Measurements from ENCODE around the gene KRT25. TPM values are rescaled to one million over a fixed set of nuclear protein-coding genes. Genes with fewer than 3 reads are reported as not detected.

The KRT25 gene
- total and polyA plus RNA-seq, 2 donors (not counting 1 experiment from before 2014, with no cell fraction given), result not detected

- intact Hi-C loops (cut with micrococcal nuclease), result no loop called here
- peaks cover 0 to 5% (median 0%) of the 10 kb centered on the region in 3 donors for H3K9me3 ChIP-seq (ENCODE audit: control extremely low read depth in 1 of 3, control insufficient read depth in 2 of 3, insufficient read depth in 1 of 3, low read length in 2 of 3)
- no peak overlapping the region for H3K27ac Mint-ChIP-seq
- no peak overlapping the region for H3K9ac ChIP-seq (ENCODE audit: low read length)
- 94% methylated on average over 2 of the region's 4 CpGs for WGBS (ENCODE audit: insufficient coverage)
- peaks cover 74% of the 10 kb centered on the region for H3K27me3 Mint-ChIP-seq
- H4K20me1 ChIP-seq (ENCODE audit: control insufficient read depth, insufficient read depth, low read length, poor library complexity, severe bottlenecking), result no peaks in the 10 kb centered on the region
- no peak for ATAC-seq (ENCODE audit: low read depth)
- no peak overlapping the region for H2AFZ ChIP-seq (ENCODE audit: insufficient read depth, low read depth, low read length, poor library complexity, severe bottlenecking)
- H3K27me3 ChIP-seq (replicated peaks in 1 of 4; ENCODE audit: control extremely low read depth in 1 of 4, control insufficient read depth in 3 of 4, insufficient read depth in 4 of 4, low read length in 3 of 4), result peaks cover 0 to 23% (median 12%) of the 10 kb centered on the region in 4 experiments
- H3K79me2 ChIP-seq (ENCODE audit: control insufficient read depth, insufficient read depth, low read length), result no peaks in the 10 kb centered on the region
- CTCF ChIA-PET, result no interaction called here
- no peak overlapping the region for H3K27ac ChIP-seq (ENCODE audit: low read length in 2 of 2)
- H3K4me1 Mint-ChIP-seq, result peaks cover 2% of the 10 kb centered on the region
- H3K4me3 ChIP-seq (ENCODE audit: control extremely low read depth in 1 of 5, extremely low read depth in 1 of 5, insufficient read depth in 1 of 5, low read depth in 2 of 5, low read length in 4 of 5), result no peak overlapping the region
- H3K4me3 Mint-ChIP-seq, result no peak overlapping the region
- POLR2A ChIA-PET, result no interaction called here
- TF ChIP-seq CTCF (IDR thresholded peaks at IDR 0.05), result no peak
- TF ChIP-seq EZH2 (IDR thresholded peaks at IDR 0.05; ENCODE audit: borderline replicate concordance, insufficient read depth, low read depth, low read length, poor library complexity, severe bottlenecking), result no peak
- DNase-seq, result no peak
- no peak overlapping the region for H3K4me2 ChIP-seq (replicated peaks; ENCODE audit: low read depth, low read length, poor library complexity, severe bottlenecking)
- H3K4me1 ChIP-seq (ENCODE audit: control insufficient read depth in 2 of 2, insufficient read depth in 2 of 2, low read length in 2 of 2), result peaks cover 5 to 7% of the 10 kb centered on the region in 2 donors
- H3K36me3 ChIP-seq (replicated peaks in 1 of 2; ENCODE audit: control extremely low read depth in 1 of 2, control insufficient read depth in 1 of 2, extremely low read depth in 1 of 2, insufficient read depth in 2 of 2, low read length in 1 of 2), result no peaks in the 10 kb centered on the region
- no peaks in the 10 kb centered on the region for H3K9me3 Mint-ChIP-seq (ENCODE audit: insufficient read depth)
Observed at GRCh38 chr17:40775945-40776344, 20.8 kb upstream of the KRT25 start.

- no peak for DNase-seq
- no peaks in the 10 kb centered on the region for H3K36me3 ChIP-seq (replicated peaks in 1 of 2; ENCODE audit: control extremely low read depth in 1 of 2, control insufficient read depth in 1 of 2, extremely low read depth in 1 of 2, insufficient read depth in 2 of 2, low read length in 1 of 2)
- H3K4me3 ChIP-seq (ENCODE audit: control extremely low read depth in 1 of 5, extremely low read depth in 1 of 5, insufficient read depth in 1 of 5, low read depth in 2 of 5, low read length in 4 of 5), result no peak within 1 kb of the TSS
- peaks cover 50% of the 10 kb centered on the region for H3K27me3 Mint-ChIP-seq
- H3K27me3 ChIP-seq (replicated peaks in 1 of 4; ENCODE audit: control extremely low read depth in 1 of 4, control insufficient read depth in 3 of 4, insufficient read depth in 4 of 4, low read length in 3 of 4), result peaks cover 0 to 9% (median 4%) of the 10 kb centered on the region in 4 experiments
- H3K9ac ChIP-seq (ENCODE audit: low read length), result no peak within 1 kb of the TSS
- H4K20me1 ChIP-seq (ENCODE audit: control insufficient read depth, insufficient read depth, low read length, poor library complexity, severe bottlenecking), result no peaks in the 10 kb centered on the region
- H2AFZ ChIP-seq (ENCODE audit: insufficient read depth, low read depth, low read length, poor library complexity, severe bottlenecking), result no peak within 1 kb of the TSS
- no peak for TF ChIP-seq CTCF (IDR thresholded peaks at IDR 0.05)
- TF ChIP-seq EZH2 (IDR thresholded peaks at IDR 0.05; ENCODE audit: borderline replicate concordance, insufficient read depth, low read depth, low read length, poor library complexity, severe bottlenecking), result no peak
- no peak within 1 kb of the TSS for H3K4me2 ChIP-seq (replicated peaks; ENCODE audit: low read depth, low read length, poor library complexity, severe bottlenecking)
- no peaks in the 10 kb centered on the region for H3K9me3 Mint-ChIP-seq (ENCODE audit: insufficient read depth)
- 86% methylated on average over 1 of the region's 3 CpGs for WGBS (ENCODE audit: insufficient coverage)
- no peaks in the 10 kb centered on the region for H3K79me2 ChIP-seq (ENCODE audit: control insufficient read depth, insufficient read depth, low read length)
- POLR2A ChIA-PET, result no interaction called here
- intact Hi-C loops (cut with micrococcal nuclease), result no loop called here
- no peaks in the 10 kb centered on the region for H3K4me1 Mint-ChIP-seq
- H3K4me1 ChIP-seq (ENCODE audit: control insufficient read depth in 2 of 2, insufficient read depth in 2 of 2, low read length in 2 of 2), result no peaks in the 10 kb centered on the region
- H3K4me3 Mint-ChIP-seq, result no peak within 1 kb of the TSS
- H3K27ac ChIP-seq (ENCODE audit: low read length in 2 of 2), result no peak within 1 kb of the TSS
- H3K9me3 ChIP-seq (ENCODE audit: control extremely low read depth in 1 of 3, control insufficient read depth in 2 of 3, insufficient read depth in 1 of 3, low read length in 2 of 3), result no peaks in the 10 kb centered on the region
- no peak for ATAC-seq (ENCODE audit: low read depth)
- no peak within 1 kb of the TSS for H3K27ac Mint-ChIP-seq
- CTCF ChIA-PET, result no interaction called here
Observed at GRCh38 chr17:40772101-40772500, 17.0 kb upstream of the KRT25 start, which contains the start of gene KRT26. TSS of gene KRT26 (minus strand) at chr17:40772201. CDS start at chr17:40772113, 88 bp downstream.
